Stimulated activated CD8-positive, alpha-beta memory T cell treated with anti-CD3 and anti-CD28 coated beads, Interleukin-12 subunit alpha, Interleukin-12 subunit beta, amount 100 ng/mL, for 4 hours (primary cell): ENCODE data around the gene NOVA2.
"Not testable (repeated sequence)": the region's sequence is repeated elsewhere in the genome, so short reads cannot be mapped to it uniquely, and the experiment has no call there.

ENCODE experiments used
- DNase-seq: peaks from one replicate; pipeline ENCODE4 v3.0.0-alpha.2; 2020; ENCODE audit warnings: low read depth

The NOVA2 gene

DNA sequence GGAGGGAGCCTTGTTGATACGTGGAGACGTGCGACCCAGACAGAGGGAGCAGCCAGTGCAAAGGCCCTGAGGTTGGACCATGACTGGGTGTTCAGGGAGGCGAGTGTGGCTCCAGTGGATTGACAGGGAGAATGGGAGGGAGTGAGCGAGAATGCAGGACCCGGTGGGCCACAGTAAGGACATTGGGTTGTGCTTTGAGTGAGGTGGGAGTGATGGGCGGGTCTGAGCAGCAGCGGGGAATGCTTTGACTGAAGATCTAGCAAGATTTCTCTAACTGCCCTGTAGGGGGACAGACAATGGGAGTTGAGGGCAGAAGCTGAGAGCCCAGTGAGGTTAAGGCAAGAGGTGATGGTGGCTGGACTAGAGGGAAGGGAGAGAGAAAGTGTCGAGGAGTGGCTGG is 51.4 kb downstream of the NOVA2 start:
- no peak for DNase-seq

DNA sequence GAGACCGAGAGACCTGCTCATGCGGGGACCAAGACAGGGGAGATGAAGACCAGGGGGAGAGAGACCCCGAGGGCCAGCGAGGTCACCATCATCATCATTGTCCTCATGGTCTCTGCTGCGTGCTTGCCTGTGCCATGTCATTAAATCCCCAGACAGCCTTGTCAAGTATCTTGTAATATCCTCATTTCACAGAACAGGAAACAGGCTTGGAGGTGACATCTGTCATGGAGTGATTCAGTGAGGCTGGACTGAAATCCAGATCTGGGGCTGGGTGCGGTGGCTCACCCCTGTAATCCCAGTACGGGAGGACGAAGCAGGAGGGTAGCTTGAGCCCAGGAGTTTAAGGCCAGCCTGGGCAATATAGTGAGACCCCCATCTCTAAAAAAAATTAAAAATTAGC is 53.2 kb downstream of the NOVA2 start:
- DNase-seq, result no peak

DNA sequence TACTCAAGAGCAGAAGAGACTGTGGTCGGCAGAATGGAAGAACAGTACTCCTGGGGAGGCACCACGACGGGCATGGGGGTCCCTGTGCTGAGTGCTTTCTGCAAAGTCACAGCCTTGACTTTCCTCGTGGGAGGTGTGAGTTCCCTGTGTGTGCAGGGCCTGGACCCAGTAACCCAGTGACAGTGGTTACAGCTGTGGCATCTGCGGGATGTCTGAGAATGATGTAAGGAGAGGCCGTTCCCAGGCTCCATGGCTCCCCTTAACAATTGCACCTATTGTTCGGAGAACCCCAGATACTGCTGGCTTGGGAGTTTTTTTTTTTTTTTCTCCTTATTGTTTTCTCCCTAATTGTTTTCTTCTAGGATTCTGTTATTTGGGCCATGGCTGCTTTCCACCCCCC is 54.0 kb downstream of the NOVA2 start:
- no peak for DNase-seq

GRCh38 chr19:45918721-45919120 is 54.9 kb downstream of the NOVA2 start:
- no peak for DNase-seq

DNA sequence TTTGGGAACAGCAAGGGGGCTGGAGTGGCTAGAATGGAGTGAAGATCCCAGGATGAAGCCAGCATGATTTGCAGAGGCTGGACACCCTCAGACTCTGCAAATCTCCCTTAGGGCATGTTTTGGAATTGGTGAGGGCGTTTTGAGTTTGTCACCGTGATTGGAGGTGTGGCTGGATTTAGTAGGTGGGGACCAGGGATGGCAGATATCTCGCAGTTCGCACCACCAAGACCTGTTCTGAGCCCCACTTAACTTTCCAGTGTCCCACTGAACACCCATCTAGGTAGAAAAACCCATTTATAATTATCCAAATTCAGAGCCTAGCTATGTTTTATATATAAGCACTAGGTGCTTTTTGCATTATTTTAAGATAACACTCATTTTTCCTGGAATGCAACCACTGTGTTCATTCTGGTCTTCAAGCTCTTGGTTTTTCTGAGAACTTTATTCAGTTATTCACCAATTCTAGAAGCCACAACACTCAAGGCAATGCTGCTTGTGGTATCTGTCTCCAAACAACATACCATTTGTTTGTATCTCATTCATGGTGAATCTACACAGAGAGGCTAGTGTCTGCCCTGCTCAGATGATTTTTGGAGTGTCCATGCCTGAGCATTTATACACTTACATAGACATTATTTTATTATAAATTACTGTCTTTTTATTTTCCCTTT is 56.1 kb downstream of the NOVA2 start:
- no peak for DNase-seq

GRCh38 chr19:45913874-45914830 is 59.5 kb downstream of the NOVA2 start, which contains the start of gene NANOS2:
Gene NANOS2 (minus strand): TSS chr19:45914778. CDS start chr19:45914693, 85 bp downstream.
- DNase-seq, result no peak

- no peak for DNase-seq
Measured at GRCh38 chr19:45911291-45911690, 62.4 kb downstream of the NOVA2 start.

DNA sequence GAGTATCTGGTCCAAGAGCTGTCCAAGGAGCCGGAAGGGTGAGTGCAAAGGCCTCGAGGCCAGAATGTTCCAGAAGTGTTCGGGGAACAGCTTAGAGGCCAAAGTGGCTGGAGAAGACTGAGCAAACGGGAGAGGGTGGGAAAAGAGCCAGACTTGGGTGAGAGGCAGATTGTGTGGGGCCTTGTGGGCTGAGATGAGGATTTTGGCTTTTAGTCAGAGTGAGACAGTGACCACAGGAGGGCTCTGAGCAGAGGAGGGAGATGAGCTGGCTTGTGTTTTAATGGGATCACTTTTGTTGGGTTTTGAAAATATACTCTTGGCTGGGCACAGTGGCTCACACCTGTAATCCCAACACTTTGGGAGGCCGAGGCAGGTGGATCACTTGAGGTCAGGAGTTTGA is 64.7 kb downstream of the NOVA2 start:
- no peak for DNase-seq

- no peak for DNase-seq
Measured at GRCh38 chr19:45906221-45906620, 67.4 kb downstream of the NOVA2 start.

GRCh38 chr19:45905011-45905410 is 68.7 kb downstream of the NOVA2 start:
- DNase-seq, result no peak

DNA sequence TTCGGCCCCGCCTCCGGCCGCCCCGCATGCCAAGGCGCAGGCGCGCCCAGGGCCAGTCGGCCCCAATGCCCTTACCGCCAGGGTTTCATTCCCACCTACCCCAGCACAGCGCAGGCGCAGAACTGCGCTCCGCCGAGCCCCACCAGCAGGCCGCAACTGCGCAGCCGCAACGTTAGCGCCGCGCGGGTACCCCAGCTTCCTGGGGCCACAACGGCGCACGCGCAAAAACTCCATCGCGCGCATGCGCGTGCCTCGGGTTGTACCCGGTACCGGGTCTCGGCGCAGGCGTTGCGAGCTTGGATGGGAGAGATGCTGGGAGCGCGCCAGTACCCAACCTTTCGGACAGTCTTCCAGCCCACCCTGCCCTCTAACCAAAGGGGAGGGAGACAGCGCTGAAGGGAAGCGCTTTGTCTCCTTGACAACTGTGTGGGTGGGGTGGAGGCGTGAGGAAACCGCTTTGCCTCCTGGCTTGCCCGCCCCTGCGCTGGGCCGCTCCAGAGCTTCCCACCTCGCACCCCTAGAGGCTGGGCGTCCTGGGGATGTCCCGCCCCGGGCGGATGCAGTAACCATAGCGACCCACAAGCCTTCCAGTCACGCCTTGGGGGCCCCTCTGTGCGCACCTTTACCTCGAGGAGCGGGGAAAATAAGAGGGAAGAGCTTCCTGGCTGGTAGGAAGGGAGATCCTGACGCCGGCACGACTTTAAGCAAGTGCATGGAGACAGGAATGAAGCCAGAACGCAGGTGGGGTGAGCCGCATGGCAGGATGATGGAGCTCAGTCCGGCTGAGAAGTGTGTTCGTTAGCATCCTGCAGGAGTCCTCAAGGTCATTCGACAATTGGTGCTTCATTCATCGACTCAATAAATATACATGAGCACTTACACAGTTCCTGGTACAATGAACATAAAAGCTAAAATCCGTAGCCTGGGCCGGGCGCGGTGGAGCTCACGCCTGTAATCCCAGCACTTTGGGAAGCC is 70.7 kb downstream of the NOVA2 start:
- DNase-seq, result peak; percentile 100

DNA sequence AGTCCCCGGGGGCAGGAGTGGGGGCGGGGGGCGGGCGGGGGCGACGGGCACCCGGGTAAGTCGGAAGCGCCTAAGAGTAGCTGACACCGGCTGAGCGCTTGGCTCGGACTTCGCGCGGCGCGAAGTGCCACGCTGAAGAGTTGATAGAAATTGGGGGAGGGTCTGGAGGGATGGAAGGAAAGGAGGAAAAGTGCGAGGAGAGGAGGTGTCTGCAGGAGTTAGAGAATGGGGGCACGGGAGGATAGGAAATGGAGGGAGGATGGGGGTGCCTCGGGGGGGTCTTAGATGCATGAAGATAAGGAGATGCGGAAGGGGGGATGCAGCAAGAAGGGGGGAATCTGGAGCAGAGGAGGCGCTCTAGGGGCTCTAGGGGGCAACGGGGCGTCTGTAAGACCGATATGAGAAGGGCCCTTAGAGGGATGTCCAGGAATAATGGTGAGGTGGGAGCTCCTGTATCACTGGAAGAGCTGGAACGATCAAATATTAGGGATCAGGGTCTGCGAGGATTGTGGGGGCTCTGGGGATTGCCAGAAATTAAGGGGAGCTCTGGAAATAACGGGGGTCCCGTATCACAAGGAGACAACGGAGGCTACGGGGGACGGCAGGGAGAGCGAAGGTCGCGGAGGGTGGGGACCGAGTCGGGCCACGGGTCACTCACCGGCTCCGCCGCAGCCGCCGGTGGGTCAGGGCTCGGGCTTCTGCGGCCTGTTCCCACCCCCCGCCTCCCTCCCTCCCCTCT is 71.6 kb downstream of the NOVA2 start, which contains the start of gene MYPOP:
TSS of gene MYPOP (minus strand) at position 702 of the 739 bp plus-strand sequence. CDS start 840 bp downstream, outside the sequence.
- no peak for DNase-seq

GRCh38 chr19:45901432-45901911 is 72.2 kb downstream of the NOVA2 start:
- no peak for DNase-seq

DNA sequence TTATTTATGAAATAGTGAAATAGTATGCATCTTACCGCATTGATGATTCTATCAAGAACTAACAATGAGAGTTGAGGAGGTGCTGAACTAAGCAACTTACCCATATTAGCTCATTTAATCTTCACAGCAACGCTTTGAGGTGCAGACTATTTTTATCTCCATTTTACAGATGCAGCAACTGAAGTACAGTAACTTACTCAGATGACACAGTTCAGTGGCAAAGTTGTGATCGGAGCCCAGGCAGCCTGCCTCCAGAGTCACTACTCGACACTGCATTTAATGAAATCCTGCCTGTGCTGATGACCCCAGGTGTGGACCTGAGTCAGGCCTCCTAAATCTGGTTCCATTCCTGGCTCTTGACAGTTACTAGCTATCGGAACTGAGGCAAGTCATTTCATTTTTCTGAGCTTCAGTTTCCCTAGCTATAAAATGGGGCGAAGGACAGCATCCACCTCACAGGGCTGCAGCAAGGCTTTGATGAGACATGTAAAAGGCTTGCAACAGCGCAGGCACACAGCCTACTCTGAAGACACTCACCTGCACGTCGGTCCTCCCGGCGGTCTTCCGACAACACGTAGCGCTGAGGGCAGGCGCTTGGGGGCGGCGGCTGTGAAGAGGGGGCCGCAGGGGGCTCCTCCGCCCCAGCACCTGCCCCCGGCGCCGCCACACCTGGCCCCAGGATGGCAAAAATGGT is 72.8 kb downstream of the NOVA2 start:
- DNase-seq, result no peak

- DNase-seq, result no peak
Measured at GRCh38 chr19:45899919-45900589, 73.6 kb downstream of the NOVA2 start.

DNA sequence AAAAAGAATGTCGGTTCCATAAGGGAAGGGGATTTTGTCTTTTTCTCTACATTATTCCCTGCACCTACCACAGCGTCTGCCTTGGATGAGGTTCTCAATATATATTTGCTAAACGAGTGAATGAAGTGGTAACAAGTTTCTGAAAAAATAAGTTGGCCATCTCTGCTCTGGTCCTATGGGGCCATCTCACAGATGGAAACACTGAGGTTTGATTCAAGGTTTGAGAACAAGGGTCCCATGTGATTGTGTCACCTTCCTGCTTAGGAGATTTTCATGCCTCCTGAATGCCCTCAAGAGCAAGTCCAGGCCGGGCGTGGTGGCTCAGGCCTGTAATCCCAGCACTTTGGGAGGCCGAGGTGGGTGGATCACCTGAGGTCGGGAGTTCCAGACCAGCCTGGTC is 74.4 kb downstream of the NOVA2 start:
- no peak for DNase-seq

DNA sequence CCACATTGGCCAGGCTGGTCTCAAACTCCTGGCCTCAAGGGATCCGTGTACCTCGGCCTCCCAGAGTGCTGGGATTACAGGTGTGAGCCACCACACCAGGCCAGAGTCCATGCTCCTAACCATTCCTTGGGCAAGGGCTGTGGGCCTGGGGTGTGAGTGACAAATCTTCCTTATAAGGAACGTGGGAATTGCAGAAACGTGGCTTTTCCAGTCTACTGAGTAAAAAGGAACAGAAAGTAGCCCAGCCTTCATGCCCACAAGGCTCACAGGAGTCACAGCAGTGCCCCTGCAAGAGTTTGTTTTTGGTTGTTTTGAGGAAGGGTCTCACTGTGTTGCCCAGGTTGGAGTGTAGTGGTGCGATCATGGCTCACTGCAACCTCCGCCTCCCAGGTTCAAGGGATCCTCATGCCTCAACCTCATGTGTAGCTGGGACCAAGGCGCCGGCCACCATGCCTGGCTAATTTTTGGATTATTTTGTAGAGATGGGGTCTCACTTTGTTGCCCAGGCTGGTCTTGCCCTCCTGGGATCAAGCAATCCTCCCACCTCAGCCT is 76.3 kb downstream of the NOVA2 start:
- no peak for DNase-seq

DNA sequence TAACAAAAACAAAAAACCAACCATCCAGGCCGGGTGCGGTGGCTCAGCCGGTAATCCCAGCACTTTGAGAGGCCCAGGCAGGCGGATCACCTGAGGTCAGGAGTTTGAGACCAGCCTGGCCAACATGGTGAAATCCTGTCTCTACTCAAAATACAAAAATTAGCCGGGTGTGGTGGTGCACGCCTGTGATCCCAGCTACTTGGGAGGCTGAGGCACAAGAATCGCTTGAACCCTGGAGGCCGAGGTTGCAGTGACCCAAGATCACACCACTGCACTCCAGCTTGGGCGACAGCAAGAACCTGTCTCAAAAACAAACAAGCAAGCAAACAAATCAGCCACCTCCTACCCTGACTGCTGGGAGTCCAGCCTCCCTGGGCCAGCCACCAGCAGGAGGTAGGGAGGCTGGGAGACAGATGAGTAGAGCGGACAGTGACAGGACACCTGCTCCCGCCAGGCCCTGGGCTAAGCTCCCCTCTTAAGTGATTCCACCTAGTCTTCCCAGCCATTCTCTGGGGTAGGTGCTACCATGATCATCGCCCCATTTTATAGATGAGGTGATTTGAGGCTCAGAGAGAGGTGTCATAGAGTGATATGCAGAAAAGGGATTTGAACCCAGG is 77.6 kb downstream of the NOVA2 start:
- DNase-seq, result not testable (repeated sequence)

GRCh38 chr19:45895519-45895972 is 78.1 kb downstream of the NOVA2 start:
- no peak for DNase-seq
